NCI-H1436 treated with DMSO at 0.1 percent for 48 hours (cell line): ENCODE measurements around the gene NPS.

Experiments
- DNase-seq: peaks from one replicate; lab custom pipeline; 2025; lab: John Stamatoyannopoulos, UW

NPS gene

GRCh38 chr10:127549009-127549408 is at the start of gene NPS:
TSS of gene NPS (plus strand) at chr10:127549309. CDS start at chr10:127549369, 60 bp downstream.
- DNase-seq, result no peak

GRCh38 chr10:127500127-127500526 is 49.0 kb upstream of the NPS start:
- no peak for DNase-seq

- DNase-seq, result no peak
Measured at GRCh38 chr10:127506094-127506493, 43.0 kb upstream of the NPS start.

GRCh38 chr10:127522298-127522697 is 26.8 kb upstream of the NPS start:
- DNase-seq, result no peak

- no peak for DNase-seq
Measured at GRCh38 chr10:127523476-127523875, 25.6 kb upstream of the NPS start.

GRCh38 chr10:127524229-127524628 is 24.9 kb upstream of the NPS start:
- DNase-seq, result no peak

GRCh38 chr10:127524908-127525665 is 24.0 kb upstream of the NPS start:
- no peak for DNase-seq

- DNase-seq, result no peak
Measured at GRCh38 chr10:127525686-127526085, 23.4 kb upstream of the NPS start.

GRCh38 chr10:127526161-127526560 is 22.9 kb upstream of the NPS start:
- DNase-seq, result no peak

- no peak for DNase-seq
Measured at GRCh38 chr10:127527320-127527719, 21.8 kb upstream of the NPS start.

GRCh38 chr10:127527891-127528290 is 21.2 kb upstream of the NPS start:
- DNase-seq, result no peak

- no peak for DNase-seq
Measured at GRCh38 chr10:127532193-127532592, 16.9 kb upstream of the NPS start.

- no peak for DNase-seq
Measured at GRCh38 chr10:127532659-127533058, 16.4 kb upstream of the NPS start.

GRCh38 chr10:127534074-127534473 is 15.0 kb upstream of the NPS start:
- no peak for DNase-seq

GRCh38 chr10:127534496-127534895 is 14.6 kb upstream of the NPS start:
- no peak for DNase-seq

GRCh38 chr10:127535802-127536515 is 13.2 kb upstream of the NPS start:
- DNase-seq, result no peak

- DNase-seq, result no peak
Measured at GRCh38 chr10:127536972-127537760, 11.9 kb upstream of the NPS start.

GRCh38 chr10:127537924-127538323 is 11.2 kb upstream of the NPS start:
- DNase-seq, result no peak

GRCh38 chr10:127548022-127548421 is 1.1 kb upstream of the NPS start:
- no peak for DNase-seq

GRCh38 chr10:127550861-127551260 is 1.8 kb downstream of the NPS start:
- no peak for DNase-seq

GRCh38 chr10:127552446-127552845 is 3.3 kb downstream of the NPS start:
- no peak for DNase-seq

- DNase-seq, result no peak
Measured at GRCh38 chr10:127553417-127553816, 4.3 kb downstream of the NPS start.

- no peak for DNase-seq
Measured at GRCh38 chr10:127556916-127557315, 7.8 kb downstream of the NPS start.
